Loucy (cell line): ENCODE results near the gene PIGZ.

Source experiments
- CTCF ChIP-seq: fragments of 200-600 bp; sonication (generic); conservative IDR thresholded peaks from 2 replicates; pipeline ENCODE4 v1.5.1; 2014; ENCODE audit warnings: mild to moderate bottlenecking, antibody characterized with exemption, low read length
- EZH2phosphoT487 ChIP-seq: fragments of 200-600 bp; IDR thresholded peaks from 2 replicates; pipeline ENCODE4 v1.6.1; 2018; ENCODE audit warnings: antibody characterized with exemption, mild to moderate bottlenecking, moderate library complexity, borderline replicate concordance

GRCh38 chr3:196948442-196949284, 20.0 kb downstream of the PIGZ start:
- no peak for TF ChIP-seq CTCF
- no peak for TF ChIP-seq EZH2phosphoT487
